ENCODE data around the gene KCTD2. TPM values are rescaled to one million over a fixed set of nuclear protein-coding genes. Genes with fewer than 3 reads are reported as not detected.

Gene KCTD2
- total and polyA plus RNA-seq, 9 of the 15 experiments (the other 6 are each of a cell fraction or from before 2014, with no cell fraction given), result 1.7 to 32.9 (median 15.8) TPM

GRCh38 chr17:75113798-75114551, 67.0 kb downstream of the KCTD2 start (continued):
- TF ChIP-seq CREB5 (CRISPR knock-in tag; IDR thresholded peaks at IDR 0.05) (no peak), GABPA (tag; conservative IDR thresholded peaks at IDR 0.05; ENCODE audit: low read depth) (peak; percentile 72), DEAF1 (CRISPR knock-in tag; IDR thresholded peaks at IDR 0.05) (peak; percentile 94), HBP1 (CRISPR knock-in tag; IDR thresholded peaks at IDR 0.05) (no peak), E2F5 (CRISPR knock-in tag; IDR thresholded peaks at IDR 0.05) (no peak), USF1 (CRISPR knock-in tag; IDR thresholded peaks at IDR 0.05) (no peak), E4F1 (CRISPR knock-in tag; IDR thresholded peaks at IDR 0.05; ENCODE audit: borderline replicate concordance) (no peak), CHD1 (IDR thresholded peaks at IDR 0.05; ENCODE audit: low read length) (no peak), CEBPG (CRISPR knock-in tag; IDR thresholded peaks at IDR 0.05) (no peak), CEBPG (tag; conservative IDR thresholded peaks at IDR 0.05 in 1 of 2, IDR thresholded peaks at IDR 0.05 in 1 of 2) (no peak), HDGF (IDR thresholded peaks at IDR 0.05) (0 out of 2 replicates have a peak, but pooled peaks have one; percentile 61), POLR2G (IDR thresholded peaks at IDR 0.05; ENCODE audit: low read depth, low read length) (peak; percentile 63), SOX6 (IDR thresholded peaks at IDR 0.05) (no peak), TAF15 (IDR thresholded peaks at IDR 0.05; ENCODE audit: low read depth, low read length) (no peak), ZNF766 (CRISPR knock-in tag; conservative IDR thresholded peaks at IDR 0.05) (0 out of 2 replicates have a peak, but pooled peaks have one; percentile 49), NFE2L1 (tag; IDR thresholded peaks at IDR 0.05; ENCODE audit: borderline replicate concordance, low read depth) (no peak)
